ENCODE data around the gene RUVBL2. TPM values are rescaled to one million over a fixed set of nuclear protein-coding genes. Genes with fewer than 3 reads are reported as not detected.

RUVBL2 gene
- total RNA-seq, 4 donors from 2014 or later: 80.5 to 131 (median 118) TPM

GRCh38 chr19:48966541-48967345, 26.9 kb upstream of the RUVBL2 start:
- no peaks in the 10 kb centered on the region for H3K9me3 ChIP-seq
- peak; percentile 28 to 38 for DNase-seq
- WGBS, 2 donors: 70 to 80% methylated on average over 10 of the region's 10 CpGs
- peak overlapping the region; percentile 45 to 100 (median 95) for H3K4me3 ChIP-seq (replicated peaks in 1 of 3)
- H3K27ac ChIP-seq: peak overlapping the region; percentile 91 to 97 (median 92)
- H3K36me3 ChIP-seq: peaks cover 15 to 17% of the 10 kb centered on the region in 2 donors
- intact Hi-C loops (cut with DNase I): no loop called here
- peaks cover 44 to 54% of the 10 kb centered on the region in 2 donors for H3K4me1 ChIP-seq
- no peaks in the 10 kb centered on the region for H3K27me3 ChIP-seq
- no peak for TF ChIP-seq POLR2A (IDR thresholded peaks at IDR 0.05)
- no peak for TF ChIP-seq CTCF (IDR thresholded peaks at IDR 0.05)

GRCh38 chr19:48967346-48968178, 26.1 kb upstream of the RUVBL2 start:
- Histone ChIP-seq H3K4me3 (replicated peaks in 1 of 3) (peak overlapping the region in 1 of 3 donors; percentile 95), H3K9me3 (no peaks in the 10 kb centered on the region), H3K27ac (peak overlapping the region; percentile 91 to 97 (median 92)), H3K27me3 (no peaks in the 10 kb centered on the region), H3K4me1 (peaks cover 42 to 47% of the 10 kb centered on the region in 2 donors), H3K36me3 (peaks cover 15 to 17% of the 10 kb centered on the region in 2 donors)
- TF ChIP-seq CTCF (IDR thresholded peaks at IDR 0.05) (no peak), POLR2A (IDR thresholded peaks at IDR 0.05) (no peak)
- intact Hi-C loops (cut with DNase I): no loop called here
- DNase-seq: peak; percentile 52 to 57
- WGBS, 2 donors: 87 to 88% methylated on average over 14 of the region's 14 CpGs

GRCh38 chr19:48968179-48968661, 25.5 kb upstream of the RUVBL2 start:
- peaks cover 39 to 42% of the 10 kb centered on the region in 2 donors for H3K4me1 ChIP-seq
- H3K27ac ChIP-seq: peak overlapping the region; percentile 1 to 97 (median 7)
- WGBS, 2 donors: 70 to 75% methylated on average over 4 of the region's 4 CpGs
- peaks cover 15 to 17% of the 10 kb centered on the region in 2 donors for H3K36me3 ChIP-seq
- no peak overlapping the region for H3K4me3 ChIP-seq (replicated peaks in 1 of 3)
- TF ChIP-seq CTCF (IDR thresholded peaks at IDR 0.05) (no peak), POLR2A (IDR thresholded peaks at IDR 0.05) (no peak)
- intact Hi-C loops (cut with DNase I): no loop called here
- H3K27me3 ChIP-seq: no peaks in the 10 kb centered on the region
- peak; percentile 30 to 48 for DNase-seq
- H3K9me3 ChIP-seq: no peaks in the 10 kb centered on the region

GRCh38 chr19:48968813-48969218, 24.9 kb upstream of the RUVBL2 start:
- peak; percentile 74 to 82 for DNase-seq
- Histone ChIP-seq H3K27me3 (no peaks in the 10 kb centered on the region), H3K27ac (peak overlapping the region; percentile 1 to 97 (median 7)), H3K4me1 (peaks cover 33 to 36% of the 10 kb centered on the region in 2 donors), H3K4me3 (replicated peaks in 1 of 3) (no peak overlapping the region), H3K9me3 (no peaks in the 10 kb centered on the region), H3K36me3 (peaks cover 17 to 20% of the 10 kb centered on the region in 2 donors)
- WGBS, 2 donors: 69 to 86% methylated on average over 13 to 15 of the region's 15 CpGs
- TF ChIP-seq CTCF (IDR thresholded peaks at IDR 0.05) (no peak), POLR2A (IDR thresholded peaks at IDR 0.05) (no peak)
- intact Hi-C loops (cut with DNase I): no loop called here
